Gastrocnemius medialis (tissue), 4 donors: ENCODE data around the gene TBATA. TPM values are rescaled to one million over a fixed set of nuclear protein-coding genes. Genes with fewer than 3 reads are reported as not detected.
"Not testable (repeated sequence)": the region's sequence is repeated elsewhere in the genome, so short reads cannot be mapped to it uniquely, and the experiment has no call there.

Experiments
- ATAC-seq, 2 donors: fragments of 150-250 bp; one replicate each; pipeline ENCODE4 v1.9.1; 2016
- DNase-seq, 2 donors: peaks; one replicate each; pipeline ENCODE4 v3.0.0-alpha.2; 2019
- H3K27ac ChIP-seq, 4 donors: fragments of 200-600 bp; sonication (generic); 1 replicate in 1 of 4; 2 replicates in 3 of 4; pipeline ENCODE4 v1.5.1; 2016 to 2018; ENCODE audit warnings: mild to moderate bottlenecking in 2 of 4, moderate library complexity in 1 of 4
- H3K27me3 ChIP-seq, 3 donors: fragments of 200-600 bp; sonication (generic) in 2 of 3; 1 replicate in 1 of 3; 2 replicates in 2 of 3; pipeline versions ENCODE4 v1.5.1 to v1.6.0; 2016 to 2019; ENCODE audit warnings: mild to moderate bottlenecking in 1 of 3, moderate library complexity in 1 of 3
- H3K36me3 ChIP-seq, 2 donors: fragments of 200-600 bp; sonication (generic) in 1 of 2; one replicate each; pipeline ENCODE4 v1.5.1; 2017 to 2018
- H3K4me1 ChIP-seq, 2 donors: fragments of 200-600 bp; sonication (generic) in 1 of 2; one replicate each; pipeline ENCODE4 v1.5.1; 2016 to 2017; ENCODE audit warnings: mild to moderate bottlenecking in 2 of 2
- H3K4me3 ChIP-seq, 4 donors: fragments of 200-600 bp; sonication (generic) in 3 of 4; 1 replicate in 1 of 4; 2 replicates in 3 of 4; pipeline ENCODE4 v1.5.1; 2016 to 2019; ENCODE audit warnings: mild to moderate bottlenecking in 2 of 4
- H3K9me3 ChIP-seq, 3 donors: fragments of 200-600 bp; sonication (generic) in 2 of 3; 1 replicate in 1 of 3; 2 replicates in 2 of 3; pipeline ENCODE4 v1.5.1; 2016 to 2019
- POLR2A ChIP-seq, 2 donors: fragments of 450-650 bp; IDR thresholded peaks; one replicate each; pipeline ENCODE4 v1.6.1; 2017; ENCODE audit warnings: antibody characterized with exemption in 2 of 2, mild to moderate bottlenecking in 2 of 2, moderate library complexity in 2 of 2
- in situ Hi-C, 4 donors: fragments of 200-750 bp; cut with MboI; loops; one replicate each; pipeline versions ENCODE4 v1.15.0 to v1.8.0; 2017; ENCODE audit warnings: low sequenced_read_pairs in 4 of 4
- intact Hi-C: fragments of 100-400 bp; cut with DNase I; formaldehyde crosslinking; loops from one replicate; pipeline ENCODE4 v1.15.1; 2023; ENCODE audit warnings: low total_unique reads
- total RNA-seq, 4 donors: library from RNA; depleted of rRNA; stranded (reverse); fragments of >200 nt; gene quantifications; one replicate each; pipeline versions ENCODE4 v1.1.0 to v1.2.3, GENCODE V29; 2016
- TF ChIP-seq, protein P1 (sequence below), 5 experiments: fragments of 450-650 bp in 3 of 5; fragments of 200-600 bp in 2 of 5; sonication (generic) in 2 of 5; IDR thresholded peaks in 4 of 5; conservative IDR thresholded peaks in 1 of 5; 1 replicate in 4 of 5; 2 replicates in 1 of 5; pipeline ENCODE4 v1.5.1; 2016 to 2019; ENCODE audit warnings: antibody characterized with exemption in 5 of 5, mild to moderate bottlenecking in 3 of 5, moderate library complexity in 3 of 5

The TBATA gene
- total RNA-seq, 4 donors from 2014 or later, result not detected

DNA sequence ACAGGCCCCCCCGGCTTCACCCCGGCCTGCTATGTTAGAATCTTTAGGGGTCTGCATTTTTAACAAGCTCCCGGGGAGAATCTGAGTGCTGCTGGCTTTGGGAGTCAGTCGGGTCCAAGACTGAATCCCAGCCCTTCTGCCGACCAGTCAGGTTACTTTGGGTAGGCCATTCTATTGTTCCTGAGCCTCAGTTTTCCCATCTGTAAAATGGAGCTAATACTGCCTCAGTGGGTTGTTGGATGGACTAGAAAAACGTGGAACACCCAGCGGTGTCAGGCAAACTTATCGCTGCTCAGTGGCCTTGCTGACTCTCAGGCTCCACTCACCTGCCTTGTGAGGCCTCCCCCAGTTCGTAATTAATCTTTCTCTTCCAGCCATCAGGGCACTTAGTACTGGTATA lies 11.7 kb downstream of the TBATA start:
- DNase-seq (no peak), ATAC-seq (no peak)
- H3K9me3 ChIP-seq, result no peaks in the 10 kb centered on the region
- no peak overlapping the region for H3K27ac ChIP-seq
- no peak for TF ChIP-seq POLR2A (IDR thresholded peaks at IDR 0.05)
- TF ChIP-seq, protein P1, sequence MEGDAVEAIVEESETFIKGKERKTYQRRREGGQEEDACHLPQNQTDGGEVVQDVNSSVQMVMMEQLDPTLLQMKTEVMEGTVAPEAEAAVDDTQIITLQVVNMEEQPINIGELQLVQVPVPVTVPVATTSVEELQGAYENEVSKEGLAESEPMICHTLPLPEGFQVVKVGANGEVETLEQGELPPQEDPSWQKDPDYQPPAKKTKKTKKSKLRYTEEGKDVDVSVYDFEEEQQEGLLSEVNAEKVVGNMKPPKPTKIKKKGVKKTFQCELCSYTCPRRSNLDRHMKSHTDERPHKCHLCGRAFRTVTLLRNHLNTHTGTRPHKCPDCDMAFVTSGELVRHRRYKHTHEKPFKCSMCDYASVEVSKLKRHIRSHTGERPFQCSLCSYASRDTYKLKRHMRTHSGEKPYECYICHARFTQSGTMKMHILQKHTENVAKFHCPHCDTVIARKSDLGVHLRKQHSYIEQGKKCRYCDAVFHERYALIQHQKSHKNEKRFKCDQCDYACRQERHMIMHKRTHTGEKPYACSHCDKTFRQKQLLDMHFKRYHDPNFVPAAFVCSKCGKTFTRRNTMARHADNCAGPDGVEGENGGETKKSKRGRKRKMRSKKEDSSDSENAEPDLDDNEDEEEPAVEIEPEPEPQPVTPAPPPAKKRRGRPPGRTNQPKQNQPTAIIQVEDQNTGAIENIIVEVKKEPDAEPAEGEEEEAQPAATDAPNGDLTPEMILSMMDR (IDR thresholded peaks at IDR 0.05 in 4 of 5, conservative IDR thresholded peaks at IDR 0.05 in 1 of 5), result no peak
- H3K27me3 ChIP-seq, result no peaks in the 10 kb centered on the region
- no peaks in the 10 kb centered on the region for H3K4me1 ChIP-seq
- H3K36me3 ChIP-seq, result no peaks in the 10 kb centered on the region
- intact Hi-C loops, result no loop called here
- in situ Hi-C loops, result loop anchor here in 2 of 4 donors (25.0 kb wide), 2 partner anchors 311 to 336 kb away; partner anchors contain the start of gene NODAL (in 1 of the 2)
- H3K4me3 ChIP-seq, result no peak overlapping the region

DNA sequence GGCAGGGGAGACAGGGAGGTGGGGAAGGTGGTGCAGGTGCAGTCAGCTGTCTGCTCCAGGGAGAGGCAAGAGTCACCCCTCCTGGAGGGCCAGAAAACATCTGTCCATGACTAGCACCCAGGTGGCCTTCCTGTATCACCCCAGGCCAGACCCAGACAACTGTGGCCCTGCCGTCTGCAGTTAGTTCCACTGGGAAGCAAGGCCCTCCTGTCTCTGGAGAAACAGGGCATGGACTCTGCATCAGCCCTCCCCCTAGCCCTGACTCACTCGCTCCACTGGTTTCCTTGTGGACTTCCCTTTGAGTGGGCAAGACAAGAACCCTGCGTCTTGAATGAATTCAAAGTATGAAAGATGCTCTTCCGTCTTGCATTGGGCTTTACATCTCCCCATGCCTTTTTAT lies 12.6 kb downstream of the TBATA start:
- intact Hi-C loops (no loop called here), in situ Hi-C loops (loop anchor here in 2 of 4 donors (25.0 kb wide), 2 partner anchors 310 to 335 kb away; partner anchors contain the start of gene NODAL (in 1 of the 2))
- no peaks in the 10 kb centered on the region for H3K36me3 ChIP-seq
- H3K27ac ChIP-seq, result no peak overlapping the region
- TF ChIP-seq, protein P1 (IDR thresholded peaks at IDR 0.05 in 4 of 5, conservative IDR thresholded peaks at IDR 0.05 in 1 of 5), result no peak
- no peak for TF ChIP-seq POLR2A (IDR thresholded peaks at IDR 0.05)
- H3K9me3 ChIP-seq, result no peaks in the 10 kb centered on the region
- no peaks in the 10 kb centered on the region for H3K27me3 ChIP-seq
- no peaks in the 10 kb centered on the region for H3K4me1 ChIP-seq
- DNase-seq, result no peak
- no peak for ATAC-seq
- H3K4me3 ChIP-seq, result no peak overlapping the region

GRCh38 chr10:70771311-70772194 lies 13.6 kb downstream of the TBATA start:
- no peaks in the 10 kb centered on the region for H3K9me3 ChIP-seq
- no peaks in the 10 kb centered on the region for H3K27me3 ChIP-seq
- intact Hi-C loops, result no loop called here
- ATAC-seq (no peak), DNase-seq (no peak)
- H3K4me1 ChIP-seq, result no peaks in the 10 kb centered on the region
- H3K36me3 ChIP-seq, result no peaks in the 10 kb centered on the region
- no peak overlapping the region for H3K27ac ChIP-seq
- in situ Hi-C loops, result loop anchor here in 2 of 4 donors (25.0 kb wide), 2 partner anchors 309 to 334 kb away; partner anchors contain the start of gene NODAL (in 1 of the 2)
- H3K4me3 ChIP-seq, result no peak overlapping the region
- TF ChIP-seq POLR2A (IDR thresholded peaks at IDR 0.05), result no peak
- TF ChIP-seq, protein P1 (IDR thresholded peaks at IDR 0.05 in 4 of 5, conservative IDR thresholded peaks at IDR 0.05 in 1 of 5), result no peak

- not testable (repeated sequence) for DNase-seq
Observed at GRCh38 chr10:70770516-70770915, 14.7 kb downstream of the TBATA start.

GRCh38 chr10:70770001-70770400 lies 15.2 kb downstream of the TBATA start:
- TF ChIP-seq POLR2A (IDR thresholded peaks at IDR 0.05), result no peak
- TF ChIP-seq, protein P1 (IDR thresholded peaks at IDR 0.05 in 4 of 5, conservative IDR thresholded peaks at IDR 0.05 in 1 of 5), result no peak
- no peaks in the 10 kb centered on the region for H3K27me3 ChIP-seq
- DNase-seq (no peak), ATAC-seq (no peak)
- H3K4me3 ChIP-seq, result no peak overlapping the region
- H3K36me3 ChIP-seq, result no peaks in the 10 kb centered on the region
- no peaks in the 10 kb centered on the region for H3K4me1 ChIP-seq
- intact Hi-C loops (no loop called here), in situ Hi-C loops (loop anchor here in 2 of 4 donors (25.0 kb wide), 2 partner anchors 308 to 333 kb away; partner anchors contain the start of gene NODAL (in 1 of the 2))
- no peak overlapping the region for H3K27ac ChIP-seq
- H3K9me3 ChIP-seq, result no peaks in the 10 kb centered on the region

More at GRCh38 chr10:70770516-70770915, 14.7 kb downstream of the TBATA start:
- H3K4me3 ChIP-seq, ATAC-seq, H3K27ac ChIP-seq, H3K9me3 ChIP-seq, H3K27me3 ChIP-seq, intact Hi-C loops, H3K4me1 ChIP-seq, H3K36me3 ChIP-seq: not testable (repeated sequence)
- in situ Hi-C loops, result loop anchor here in 2 of 4 donors (25.0 kb wide), 2 partner anchors 308 to 333 kb away; partner anchors contain the start of gene NODAL (in 1 of the 2)
